Trophoblast cell (in vitro differentiated cells and primary cell): ENCODE measurements around the gene HSCB.
A peak's percentile ranks its signal among the peaks of the same experiment; 100 is the strongest.

Source experiments
- DNase-seq, 2 donors: peaks; one replicate each; pipeline ENCODE4 v3.0.0-alpha.2; 2016
- H2AFZ ChIP-seq: 2 replicates; pipeline ENCODE4 v1.6.1; 2013; ENCODE audit warnings: low read length, moderate library complexity, mild to moderate bottlenecking; ENCODE audit not compliant: insufficient read depth, poor library complexity
- H2AK5ac ChIP-seq: 2 replicates; pipeline ENCODE4 v1.6.1; 2013; ENCODE audit warnings: mild to moderate bottlenecking, low read length
- H2BK120ac ChIP-seq: 2 replicates; pipeline ENCODE4 v1.6.1; 2013; ENCODE audit warnings: low read length, mild to moderate bottlenecking, moderate library complexity; ENCODE audit not compliant: insufficient read depth, poor library complexity
- H2BK12ac ChIP-seq: 2 replicates; pipeline ENCODE4 v1.6.1; 2013; ENCODE audit warnings: mild to moderate bottlenecking, low read length, moderate library complexity
- H2BK5ac ChIP-seq: 2 replicates; pipeline ENCODE4 v1.6.1; 2013; ENCODE audit warnings: low read length, low read depth, moderate library complexity, mild to moderate bottlenecking; ENCODE audit not compliant: poor library complexity
- H3K14ac ChIP-seq: 2 replicates; pipeline ENCODE4 v1.6.1; 2013; ENCODE audit warnings: mild to moderate bottlenecking, low read length
- H3K18ac ChIP-seq: 2 replicates; pipeline ENCODE4 v1.6.1; 2013; ENCODE audit warnings: mild to moderate bottlenecking, low read length
- H3K23ac ChIP-seq: 2 replicates; pipeline ENCODE4 v1.6.1; 2013; ENCODE audit warnings: low read length
- H3K27ac ChIP-seq: 2 replicates; pipeline ENCODE4 v1.5.1; 2013; ENCODE audit warnings: low read depth, mild to moderate bottlenecking, inconsistent platforms, low read length, moderate library complexity
- H3K27me3 ChIP-seq: 2 replicates; pipeline ENCODE4 v1.6.1; 2013; ENCODE audit warnings: inconsistent platforms, mild to moderate bottlenecking, low read length, moderate library complexity; ENCODE audit not compliant: insufficient read depth
- H3K36me3 ChIP-seq, 2 experiments: 1 replicate in 1 of 2; 2 replicates in 1 of 2; pipeline ENCODE4 v1.6.1; 2013; ENCODE audit warnings: low read length in 2 of 2, mild to moderate bottlenecking in 2 of 2, moderate library complexity in 1 of 2; ENCODE audit not compliant: insufficient read depth in 2 of 2, control insufficient read depth in 1 of 2
- H3K4ac ChIP-seq: 2 replicates; pipeline ENCODE4 v1.6.1; 2013; ENCODE audit warnings: low read depth, mild to moderate bottlenecking, low read length, moderate library complexity
- H3K4me1 ChIP-seq, 2 experiments: 1 replicate in 1 of 2; 2 replicates in 1 of 2; pipeline ENCODE4 v1.6.1; 2013; ENCODE audit warnings: low read length in 2 of 2, mild to moderate bottlenecking in 2 of 2, moderate library complexity in 1 of 2; ENCODE audit not compliant: insufficient read depth in 2 of 2, control insufficient read depth in 1 of 2
- H3K4me2 ChIP-seq: 2 replicates; pipeline ENCODE4 v1.6.1; 2013; ENCODE audit warnings: inconsistent platforms, mild to moderate bottlenecking, low read length, moderate library complexity
- H3K4me3 ChIP-seq: 2 replicates; pipeline ENCODE4 v1.5.1; 2013; ENCODE audit warnings: mild to moderate bottlenecking, low read depth, low read length, inconsistent platforms
- H3K79me1 ChIP-seq: one replicate; pipeline ENCODE4 v1.6.1; 2013; ENCODE audit warnings: low read length
- H3K79me2 ChIP-seq: 2 replicates; pipeline ENCODE4 v1.6.1; 2013; ENCODE audit warnings: low read length, mild to moderate bottlenecking; ENCODE audit not compliant: control insufficient read depth, insufficient read depth, poor library complexity
- H3K9ac ChIP-seq: 2 replicates; pipeline ENCODE4 v1.6.1; 2013; ENCODE audit warnings: mild to moderate bottlenecking, low read length
- H3K9me3 ChIP-seq: 2 replicates; pipeline ENCODE4 v1.6.1; 2013; ENCODE audit warnings: low read depth, mild to moderate bottlenecking, control low read depth, inconsistent platforms, low read length; ENCODE audit not compliant: insufficient read depth
- H4K12ac ChIP-seq: 2 replicates; pipeline ENCODE4 v1.6.1; 2013; ENCODE audit warnings: low read depth, mild to moderate bottlenecking, low read length, moderate library complexity
- H4K8ac ChIP-seq: 2 replicates; pipeline ENCODE4 v1.6.1; 2013; ENCODE audit warnings: low read depth, mild to moderate bottlenecking, low read length, moderate library complexity
- H4K91ac ChIP-seq: one replicate; pipeline ENCODE4 v1.6.1; 2013; ENCODE audit warnings: low read depth, mild to moderate bottlenecking, low read length, moderate library complexity
- WGBS: extraction: QIAGEN DNeasy Blood & Tissue Kit; methylation state at CpG from one replicate; pipeline ENCODE4 v1.1.7; 2013; ENCODE audit warnings: missing lambda C conversion rate; ENCODE audit not compliant: insufficient read length, insufficient coverage; ENCODE audit errors: extremely low coverage; 5-methylcytosine and 5-hydroxymethylcytosine counted together

The HSCB gene

DNA sequence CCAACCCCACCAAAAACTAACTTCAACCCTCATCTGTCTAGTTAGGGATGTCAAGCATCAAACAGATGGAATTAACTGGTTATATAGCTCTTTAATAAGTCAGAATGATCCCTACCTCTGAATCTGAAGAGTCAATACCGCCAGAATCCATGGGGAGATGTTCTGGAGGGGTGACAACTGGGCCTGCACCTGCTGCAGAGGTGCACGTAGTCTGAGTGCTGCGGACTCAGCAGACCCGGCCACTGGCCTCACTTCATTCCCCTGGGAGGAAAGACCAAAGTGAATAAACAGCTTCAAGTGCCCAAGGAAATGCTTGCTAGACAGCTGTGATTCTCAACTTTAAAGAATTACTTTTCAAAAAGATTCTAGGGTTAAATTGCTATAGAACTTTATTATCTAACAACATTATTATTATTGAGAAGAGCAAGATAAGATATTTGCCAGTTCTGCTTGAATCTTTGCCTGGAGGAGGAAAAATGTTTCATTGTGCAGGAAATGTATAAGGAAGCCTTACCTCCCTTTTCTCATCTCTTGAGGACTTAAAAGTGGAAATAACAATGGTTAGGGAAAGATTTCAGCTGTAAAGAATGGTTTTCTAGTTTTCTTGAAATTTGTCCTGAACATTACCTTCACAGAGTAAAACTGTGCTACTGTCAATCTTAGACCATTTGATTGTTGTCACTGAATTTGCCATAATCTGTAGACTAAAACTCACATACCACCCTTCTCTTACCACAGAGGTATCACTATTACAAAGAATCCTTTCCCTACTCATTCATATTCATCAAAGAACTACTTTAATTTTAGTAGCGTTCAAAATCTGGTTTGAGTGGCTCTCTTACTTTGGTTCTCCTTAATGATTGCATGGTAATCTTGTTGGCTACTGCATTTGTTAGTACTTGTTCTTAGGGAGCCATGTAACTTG lies 54.4 kb downstream of the HSCB start:
- no peak overlapping the region for H2BK12ac ChIP-seq
- H3K9ac ChIP-seq, result peak overlapping the region; percentile 70
- H3K79me1 ChIP-seq, result peaks cover 14% of the 10 kb centered on the region
- H3K18ac ChIP-seq, result no peak overlapping the region
- H3K79me2 ChIP-seq, result peaks cover 11% of the 10 kb centered on the region
- no peak for DNase-seq
- no peak overlapping the region for H3K4me3 ChIP-seq
- no peak overlapping the region for H4K91ac ChIP-seq
- H4K8ac ChIP-seq, result no peak overlapping the region
- H2AFZ ChIP-seq, result no peak overlapping the region
- no peak overlapping the region for H4K12ac ChIP-seq
- H2BK120ac ChIP-seq, result no peak overlapping the region
- no peak overlapping the region for H3K23ac ChIP-seq
- no peak overlapping the region for H3K4ac ChIP-seq
- H3K4me1 ChIP-seq, result no peaks in the 10 kb centered on the region
- no CpG with 5 or more reads among the region's 5 CpGs for WGBS
- H3K27ac ChIP-seq, result no peak overlapping the region
- peaks cover 20 to 25% of the 10 kb centered on the region in 2 experiments for H3K36me3 ChIP-seq
- no peaks in the 10 kb centered on the region for H3K27me3 ChIP-seq
- H2AK5ac ChIP-seq, result no peak overlapping the region
- H2BK5ac ChIP-seq, result no peak overlapping the region
- no peak overlapping the region for H3K14ac ChIP-seq
- H3K9me3 ChIP-seq, result no peaks in the 10 kb centered on the region
- no peak overlapping the region for H3K4me2 ChIP-seq

DNA sequence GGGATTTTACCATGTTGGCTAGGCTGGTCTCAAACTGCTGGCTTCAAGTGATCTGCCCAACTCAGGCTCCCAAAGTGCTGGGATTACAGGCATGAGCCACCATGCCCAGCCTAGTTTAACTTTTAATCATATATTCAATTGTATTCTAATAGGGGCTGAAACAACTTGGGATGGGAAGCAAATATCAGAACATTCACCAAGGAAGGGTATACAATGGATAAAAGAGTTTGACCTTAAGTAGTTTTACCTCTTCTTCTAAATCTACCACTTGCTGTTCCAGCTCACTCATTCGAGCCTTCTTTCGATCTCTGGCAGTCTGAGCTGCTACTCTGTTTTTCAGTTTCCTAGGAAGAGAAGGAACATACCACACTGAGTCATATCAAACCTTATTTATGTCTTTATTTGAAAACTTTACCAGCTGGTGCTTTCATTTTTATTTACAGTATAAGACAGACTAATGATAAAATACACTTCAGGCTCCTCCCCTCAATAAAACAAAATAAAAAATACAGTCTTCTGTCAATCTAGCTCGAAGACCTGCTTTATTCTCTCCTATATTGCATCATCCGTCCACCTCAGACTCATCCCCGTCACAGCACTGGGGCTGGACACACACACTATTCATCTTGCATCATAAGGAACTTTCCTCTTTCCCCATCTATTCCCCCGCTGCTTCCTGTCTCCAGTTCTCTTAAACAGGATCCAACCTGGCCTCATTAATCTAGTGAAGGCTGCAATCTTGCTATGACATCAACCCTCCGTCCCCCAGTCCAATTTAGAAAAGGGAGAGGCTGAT lies 57.2 kb downstream of the HSCB start:
- peak overlapping the region; percentile 56 for H4K91ac ChIP-seq
- peak overlapping the region; percentile 68 for H3K4me2 ChIP-seq
- H3K4me1 ChIP-seq, result peaks cover 0 to 2% of the 10 kb centered on the region in 2 experiments
- H3K79me2 ChIP-seq, result peaks cover 11% of the 10 kb centered on the region
- H3K27ac ChIP-seq, result peak overlapping the region; percentile 89
- H4K12ac ChIP-seq, result peak overlapping the region; percentile 64
- peak; percentile 78 to 84 for DNase-seq
- peak overlapping the region; percentile 64 for H3K14ac ChIP-seq
- peak overlapping the region; percentile 88 for H3K4me3 ChIP-seq
- H2BK120ac ChIP-seq, result no peak overlapping the region
- no peaks in the 10 kb centered on the region for H3K27me3 ChIP-seq
- peaks cover 20 to 25% of the 10 kb centered on the region in 2 experiments for H3K36me3 ChIP-seq
- no peaks in the 10 kb centered on the region for H3K9me3 ChIP-seq
- H3K79me1 ChIP-seq, result peaks cover 14% of the 10 kb centered on the region
- no peak overlapping the region for H2AFZ ChIP-seq
- H2AK5ac ChIP-seq, result no peak overlapping the region
- H2BK5ac ChIP-seq, result no peak overlapping the region
- H3K4ac ChIP-seq, result peak overlapping the region; percentile 98
- peak overlapping the region; percentile 36 for H4K8ac ChIP-seq
- H3K23ac ChIP-seq, result no peak overlapping the region
- no peak overlapping the region for H3K18ac ChIP-seq
- H2BK12ac ChIP-seq, result no peak overlapping the region
- WGBS, result no CpG with 5 or more reads among the region's 7 CpGs
- peak overlapping the region; percentile 94 for H3K9ac ChIP-seq

DNA sequence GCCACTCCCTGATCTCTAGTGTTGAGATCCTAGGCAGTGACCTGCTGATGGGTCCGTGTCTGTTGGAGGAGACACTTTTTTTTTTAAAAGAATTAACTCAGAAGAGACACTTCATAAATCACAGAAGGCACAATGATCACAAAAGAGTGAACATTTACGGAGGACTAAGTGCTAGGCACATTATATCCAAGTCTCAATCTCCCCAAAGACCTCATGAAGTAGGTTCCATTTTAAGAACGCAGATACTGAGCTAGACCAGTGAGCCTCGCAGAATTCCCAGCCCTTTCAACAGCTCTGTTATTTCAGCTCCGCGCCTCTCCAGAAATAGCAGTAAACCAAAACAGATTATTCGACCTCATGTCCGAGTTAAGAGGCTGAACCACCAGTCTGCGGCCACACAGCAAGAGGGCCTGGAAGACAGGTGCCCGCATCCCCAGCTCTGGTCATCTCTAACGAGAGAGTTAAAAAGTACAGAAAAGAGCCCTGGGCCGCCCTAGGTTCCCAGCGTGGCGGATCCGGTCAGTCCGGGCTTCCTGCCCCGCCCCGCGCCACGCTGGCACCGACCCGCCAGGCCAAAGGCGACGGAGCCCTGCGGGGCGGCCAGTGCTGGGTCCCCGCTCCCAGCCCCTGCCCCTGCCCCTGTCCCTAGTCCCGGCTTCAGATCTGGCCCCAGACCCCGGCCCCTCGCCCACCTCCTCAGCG lies 57.9 kb downstream of the HSCB start:
- H3K9ac ChIP-seq, result peak overlapping the region; percentile 94
- H3K36me3 ChIP-seq, result peaks cover 20 to 25% of the 10 kb centered on the region in 2 experiments
- no peaks in the 10 kb centered on the region for H3K9me3 ChIP-seq
- no peaks in the 10 kb centered on the region for H3K27me3 ChIP-seq
- peak overlapping the region; percentile 99 for H3K18ac ChIP-seq
- peak overlapping the region; percentile 95 for H2AK5ac ChIP-seq
- H2AFZ ChIP-seq, result peak overlapping the region; percentile 50
- peaks cover 0 to 2% of the 10 kb centered on the region in 2 experiments for H3K4me1 ChIP-seq
- no CpG with 5 or more reads among the region's 31 CpGs for WGBS
- peak overlapping the region; percentile 93 for H4K12ac ChIP-seq
- H3K4ac ChIP-seq, result peak overlapping the region; percentile 98
- H3K79me2 ChIP-seq, result peaks cover 11% of the 10 kb centered on the region
- peaks cover 14% of the 10 kb centered on the region for H3K79me1 ChIP-seq
- H4K91ac ChIP-seq, result peak overlapping the region; percentile 99
- peak overlapping the region; percentile 88 for H3K4me3 ChIP-seq
- DNase-seq, result peak; percentile 68 to 78
- peak overlapping the region; percentile 98 for H2BK120ac ChIP-seq
- no peak overlapping the region for H3K23ac ChIP-seq
- H2BK12ac ChIP-seq, result no peak overlapping the region
- peak overlapping the region; percentile 99 for H3K14ac ChIP-seq
- peak overlapping the region; percentile 98 for H4K8ac ChIP-seq
- H3K4me2 ChIP-seq, result peak overlapping the region; percentile 68
- H2BK5ac ChIP-seq, result peak overlapping the region; percentile 99
- peak overlapping the region; percentile 89 for H3K27ac ChIP-seq
